Activated T-cell treated with anti-CD3 and anti-CD28 coated beads for 48 hours (primary cell): ENCODE data around the gene TMEFF2.
"Not testable (repeated sequence)": the region's sequence is repeated elsewhere in the genome, so short reads cannot be mapped to it uniquely, and the experiment has no call there.

Experiments used
- DNase-seq: peaks from one replicate; pipeline ENCODE4 v3.0.0-alpha.2; 2020; ENCODE audit warnings: low read depth

The TMEFF2 gene

GRCh38 chr2:192184349-192184748 is 10.4 kb downstream of the TMEFF2 start:
- no peak for DNase-seq

- DNase-seq = no peak
These were observed 11.4 kb downstream of the TMEFF2 start for GRCh38 chr2:192183296-192183695.

- no peak for DNase-seq
These were observed 27.8 kb downstream of the TMEFF2 start for GRCh38 chr2:192166946-192167345.

DNA sequence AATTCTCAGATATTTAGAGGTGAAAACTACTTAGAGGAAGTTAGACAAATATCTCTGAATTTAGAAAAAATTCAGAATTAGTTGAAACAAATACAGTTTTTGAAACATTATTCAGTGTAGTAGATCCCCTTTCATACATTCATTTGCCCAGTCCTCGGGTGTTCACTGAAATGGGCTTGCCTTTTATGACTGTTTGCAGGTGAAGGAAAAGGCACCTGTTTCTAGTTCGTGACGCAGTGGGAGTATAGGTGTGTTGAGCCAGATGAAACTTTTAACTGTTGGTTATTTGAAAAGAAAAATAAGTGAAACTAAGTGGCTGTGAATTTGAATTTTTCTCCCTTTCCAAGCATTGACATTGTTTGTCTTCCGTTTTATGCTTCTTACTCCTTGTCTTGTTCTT is 28.9 kb downstream of the TMEFF2 start:
- DNase-seq = no peak

DNA sequence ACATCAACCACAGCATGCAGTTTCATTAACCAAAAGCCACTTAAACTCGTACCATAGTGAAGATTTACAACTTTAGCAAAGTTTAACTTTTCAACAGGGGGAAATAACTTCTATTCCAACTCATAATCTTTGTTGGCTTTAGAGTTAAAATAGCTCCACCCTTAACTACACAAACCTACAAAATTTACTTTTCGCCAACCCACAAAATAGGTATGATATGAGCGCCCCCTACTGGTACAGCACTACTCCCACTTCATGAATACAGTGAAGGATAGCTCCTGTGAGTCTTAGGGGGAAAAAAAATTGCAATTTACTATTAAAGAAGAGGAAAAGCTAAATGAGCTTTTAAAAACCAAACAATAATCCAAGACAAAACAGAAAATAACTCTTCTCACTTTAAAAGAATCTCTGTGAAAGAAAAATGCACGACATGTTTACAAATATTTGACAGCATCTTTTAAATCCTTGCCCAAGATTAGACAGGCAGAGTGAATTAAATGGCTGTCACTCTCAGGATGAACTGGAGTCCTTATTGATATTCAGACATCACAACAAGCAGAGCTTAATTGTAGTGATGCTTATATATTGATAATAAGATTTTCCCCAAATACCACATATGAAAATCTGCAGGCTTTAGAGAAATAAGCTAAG is 32.2 kb downstream of the TMEFF2 start:
- DNase-seq = peak; percentile 27

GRCh38 chr2:192161656-192162290 is 33.0 kb downstream of the TMEFF2 start:
- no peak for DNase-seq

DNA sequence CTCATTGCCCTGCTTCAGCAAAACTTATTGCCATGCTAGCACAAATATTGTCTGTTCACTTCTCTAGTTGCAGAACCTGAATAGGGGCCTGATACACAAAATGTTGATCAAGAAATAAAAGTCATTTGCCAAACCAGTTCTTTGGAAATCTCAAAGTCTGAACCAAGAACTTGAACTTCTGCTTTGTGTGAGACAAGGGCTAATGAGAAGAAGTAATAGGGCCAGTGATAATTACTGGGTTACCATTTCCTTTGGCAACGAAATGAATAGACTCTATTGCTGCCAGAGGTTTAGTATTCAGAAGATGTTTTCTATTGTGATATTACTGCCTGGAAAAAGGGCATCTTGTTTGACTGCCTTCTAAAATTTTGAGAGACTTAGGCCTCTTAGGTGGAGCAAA is 35.0 kb downstream of the TMEFF2 start:
- no peak for DNase-seq

DNA sequence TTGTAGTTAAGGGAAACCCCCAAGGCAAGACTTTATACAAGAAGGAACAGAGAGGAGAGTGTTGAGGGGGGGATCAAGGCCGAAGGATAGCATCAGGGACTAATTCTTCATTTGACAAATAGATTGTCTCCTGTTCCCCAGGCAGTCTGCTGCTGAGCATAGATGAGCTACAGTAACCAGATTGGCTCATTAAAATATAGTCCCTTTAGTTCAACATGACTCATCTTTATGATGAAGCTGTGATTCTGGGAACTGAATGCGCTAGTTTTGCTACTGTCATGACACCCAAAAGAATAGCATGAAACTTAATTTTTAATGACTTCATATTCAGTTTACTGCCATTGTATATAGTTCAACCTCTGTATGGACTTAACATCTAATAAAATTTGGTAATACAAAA is 35.5 kb downstream of the TMEFF2 start:
- DNase-seq = no peak

DNA sequence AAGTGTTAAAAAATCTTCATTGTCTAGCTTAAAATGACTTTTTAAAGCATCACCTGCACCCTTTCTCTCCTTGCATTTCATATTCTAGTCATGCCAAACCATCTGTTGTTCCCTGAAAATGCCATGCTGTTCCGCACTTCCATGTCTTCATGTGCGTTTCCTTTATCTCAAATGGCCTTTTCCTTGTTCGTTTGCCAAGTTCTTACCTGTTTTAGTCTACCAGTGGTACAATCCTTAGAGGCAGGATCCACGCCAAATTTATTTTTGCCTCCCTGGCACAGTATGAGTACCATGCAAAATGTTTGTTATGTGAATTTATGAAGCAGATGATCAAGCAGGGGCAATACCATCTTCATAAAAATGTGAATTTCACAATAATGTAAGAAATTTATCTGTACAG is 37.0 kb downstream of the TMEFF2 start:
- DNase-seq = no peak

DNA sequence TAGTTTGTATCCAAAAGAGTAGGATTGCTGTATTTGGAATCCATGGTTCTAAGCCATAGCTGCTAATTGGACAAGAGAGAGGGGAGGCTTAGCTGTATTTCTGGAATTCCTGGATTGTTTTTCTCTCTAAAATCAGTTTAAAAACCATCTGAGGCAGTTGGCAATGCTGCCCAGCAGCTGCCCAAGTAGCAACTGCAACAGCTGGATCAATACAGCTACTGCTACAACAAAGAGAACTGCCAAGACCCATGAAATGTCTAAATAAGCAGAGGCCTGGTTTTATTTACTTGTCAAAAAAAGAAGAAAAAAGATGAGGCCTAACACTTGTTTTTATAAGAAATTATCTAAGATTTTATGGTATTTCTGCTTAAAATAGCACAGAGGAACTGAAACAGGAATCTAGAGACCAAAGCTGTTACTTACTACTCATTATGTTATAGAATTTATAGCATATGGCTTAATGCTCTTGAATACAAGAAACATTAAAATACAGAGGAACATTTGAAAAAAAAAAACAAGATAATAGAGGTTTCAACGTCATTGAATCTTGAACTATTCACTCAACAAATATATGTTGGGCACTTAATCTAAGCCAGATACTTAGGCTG is 39.1 kb downstream of the TMEFF2 start:
- no peak for DNase-seq

- DNase-seq = no peak
These were observed 41.2 kb downstream of the TMEFF2 start for GRCh38 chr2:192153561-192153960.

GRCh38 chr2:192151853-192152252 is 42.9 kb downstream of the TMEFF2 start:
- no peak for DNase-seq

- no peak for DNase-seq
These were observed 44.6 kb downstream of the TMEFF2 start for GRCh38 chr2:192150166-192150565.

DNA sequence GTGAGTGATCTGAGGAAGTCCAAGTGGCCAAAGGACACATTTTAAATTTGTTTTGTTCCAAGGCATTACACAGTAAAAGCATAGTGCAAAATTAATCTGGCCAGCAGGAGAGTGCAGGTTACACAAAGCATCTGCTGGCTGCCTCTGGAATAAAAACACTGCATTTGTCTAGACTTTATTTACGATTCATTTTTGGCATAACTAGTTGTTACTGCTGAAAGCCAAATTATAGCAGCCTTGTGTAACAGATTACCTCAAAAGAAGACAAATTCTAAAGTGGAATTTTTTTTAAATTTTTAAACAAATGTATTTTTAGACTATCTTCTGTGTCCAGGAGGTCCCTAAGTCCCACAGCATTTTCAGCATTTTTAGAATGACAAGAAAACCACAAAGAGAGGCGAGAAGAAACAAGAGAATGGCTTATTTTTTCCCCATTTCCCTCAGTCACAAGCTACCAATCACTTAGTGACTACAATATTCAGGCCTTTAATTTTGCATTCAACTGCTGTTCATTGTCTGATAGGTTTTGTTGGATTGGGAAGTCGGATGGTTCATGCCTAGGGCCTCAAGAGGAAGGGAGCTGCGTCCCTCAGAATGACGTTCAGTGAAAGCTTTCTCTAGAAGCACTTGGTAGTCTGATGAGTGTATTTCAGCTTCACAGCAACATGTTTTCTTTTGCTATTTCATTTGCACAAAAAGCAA is 46.0 kb downstream of the TMEFF2 start:
- no peak for DNase-seq

GRCh38 chr2:192148241-192148619 is 46.5 kb downstream of the TMEFF2 start:
- DNase-seq = no peak

GRCh38 chr2:192146069-192147015 is 48.4 kb downstream of the TMEFF2 start:
- DNase-seq = no peak

DNA sequence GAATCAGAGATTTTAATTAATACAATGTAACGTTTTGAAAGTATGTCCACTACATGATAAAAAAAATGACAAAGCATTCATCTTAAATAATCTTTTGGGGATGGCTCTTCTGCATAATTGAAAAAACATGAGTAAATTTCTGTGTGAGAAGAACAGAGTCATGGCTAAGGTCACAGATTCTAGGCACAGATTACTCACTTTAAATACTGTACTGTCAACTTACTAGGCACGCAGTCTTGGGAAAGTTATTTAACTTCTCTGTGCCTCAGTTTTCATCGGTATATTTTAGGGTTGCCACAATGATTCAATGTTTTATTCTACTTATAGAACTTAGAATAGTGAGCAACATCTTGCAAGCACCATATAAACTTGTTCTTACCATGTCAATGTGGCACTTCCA is 49.2 kb downstream of the TMEFF2 start:
- no peak for DNase-seq

DNA sequence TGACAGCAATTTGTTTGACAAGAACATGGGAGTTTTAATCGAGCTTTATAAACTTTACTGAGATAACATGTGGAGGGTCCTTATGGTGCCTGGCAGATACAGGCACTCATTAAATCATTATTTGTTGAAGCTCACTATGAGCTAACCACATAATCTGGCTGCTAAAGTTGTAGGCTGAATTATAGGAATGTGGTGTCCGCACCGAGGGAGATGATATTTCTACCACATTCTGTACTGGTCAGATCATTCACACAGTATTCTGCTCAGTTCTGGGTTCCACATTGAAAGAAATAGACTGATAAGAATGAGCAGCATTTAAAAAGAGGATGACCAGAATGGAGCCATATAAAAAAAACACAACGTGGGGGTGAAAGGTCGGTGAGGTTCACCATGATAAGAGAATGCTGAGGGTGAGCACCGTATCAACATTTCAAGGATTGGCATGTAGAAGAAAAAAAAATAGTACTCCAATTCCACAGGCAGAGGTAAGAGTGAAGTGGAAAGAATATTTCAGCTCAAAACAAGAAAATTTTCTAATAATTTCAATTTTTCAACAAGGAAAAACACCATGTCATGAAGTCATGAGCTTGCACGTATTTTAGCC is 54.4 kb downstream of the TMEFF2 start:
- no peak for DNase-seq

DNA sequence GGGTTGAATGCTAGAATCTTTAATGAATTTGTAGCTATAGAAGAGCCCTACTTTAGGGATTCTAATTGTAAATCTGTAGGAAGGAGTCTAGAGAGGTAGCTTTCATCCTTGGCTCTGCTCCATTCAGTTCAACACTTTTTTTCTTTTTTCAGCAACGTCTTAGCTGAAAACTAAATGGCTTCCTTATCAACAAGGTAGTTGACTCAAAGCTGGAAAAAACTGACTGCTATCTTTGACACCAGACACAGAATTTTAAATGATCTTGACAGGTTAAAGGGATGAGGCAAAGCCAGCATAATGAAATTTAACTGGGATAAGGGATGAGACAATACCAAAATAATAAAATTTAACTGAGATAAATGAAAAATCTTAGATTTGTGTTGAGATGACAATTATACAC is 54.9 kb downstream of the TMEFF2 start:
- no peak for DNase-seq

- no peak for DNase-seq
These were observed 57.3 kb downstream of the TMEFF2 start for GRCh38 chr2:192137451-192137850.

DNA sequence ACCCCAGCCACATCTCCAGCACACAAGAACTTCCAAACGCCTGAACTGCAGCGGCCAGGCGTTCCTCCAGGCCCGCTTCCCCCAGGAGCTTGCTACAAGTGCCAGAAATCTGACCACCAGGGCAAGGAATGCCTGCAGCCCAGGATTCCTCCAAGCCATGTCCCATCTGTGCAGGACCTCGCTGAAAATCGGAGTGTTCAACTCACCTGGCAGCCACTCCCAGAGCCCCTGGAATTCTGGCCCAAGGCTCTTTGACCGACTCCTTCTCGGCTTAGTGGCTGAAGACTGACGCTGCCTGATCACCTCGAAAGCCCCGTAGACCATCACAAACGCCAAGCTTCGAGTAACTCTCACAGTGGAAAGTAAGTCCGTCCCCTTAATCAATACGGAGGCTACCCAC is 62.1 kb downstream of the TMEFF2 start:
- DNase-seq = not testable (repeated sequence)

DNA sequence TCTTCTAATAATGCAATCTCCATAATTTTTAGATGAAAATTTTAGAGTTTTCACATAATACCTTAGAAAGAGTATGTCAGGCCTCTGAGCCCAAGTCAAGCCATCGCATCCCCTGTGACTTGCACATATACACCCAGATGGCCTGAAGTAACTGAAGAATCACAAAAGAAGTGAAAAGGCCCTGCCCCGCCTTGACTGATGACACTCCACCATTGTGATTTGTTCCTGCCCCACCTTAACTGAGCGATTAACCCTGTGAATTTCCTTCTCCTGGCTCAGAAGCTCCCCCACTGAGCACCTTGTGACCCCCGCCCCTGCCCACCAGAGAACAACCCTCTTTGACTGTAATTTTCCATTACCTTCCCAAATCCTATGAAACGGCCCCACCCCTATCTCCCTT is 64.4 kb downstream of the TMEFF2 start:
- DNase-seq = not testable (repeated sequence)
